ENCODE measurements around the gene RPS16. TPM values are rescaled to one million over a fixed set of nuclear protein-coding genes. Genes with fewer than 3 reads are reported as not detected.

RPS16 gene
- total and polyA plus RNA-seq, 9 of the 15 experiments (the other 6 are each of a cell fraction or from before 2014, with no cell fraction given), result 82.6 to 3,671 (median 2,204) TPM

GRCh38 chr19:39390451-39390750 lies 45.3 kb downstream of the RPS16 start:
- in situ Hi-C loops (cut with MboI), result no loop called here
- no peak for FAIRE-seq
- TF ChIP-seq ADNP (tag; IDR thresholded peaks at IDR 0.05) (no peak), BHLHE40 (IDR thresholded peaks at IDR 0.05; ENCODE audit: low read length) (no peak), TCF15 (CRISPR knock-in tag; IDR thresholded peaks at IDR 0.05) (no peak), SMARCA4 (IDR thresholded peaks at IDR 0.05) (no peak), ZNF239 (CRISPR knock-in tag; IDR thresholded peaks at IDR 0.05) (no peak), RUNX1 (IDR thresholded peaks at IDR 0.05; ENCODE audit: low read depth) (no peak), EP300 (IDR thresholded peaks at IDR 0.05; ENCODE audit: low read length) (no peak), NBN (IDR thresholded peaks at IDR 0.05; ENCODE audit: low read depth) (no peak), HLTF (IDR thresholded peaks at IDR 0.05) (no peak), NR4A1 (CRISPR knock-in tag; IDR thresholded peaks at IDR 0.05) (no peak), NR4A1 (tag; IDR thresholded peaks at IDR 0.05) (no peak), KAT8 (IDR thresholded peaks at IDR 0.05; ENCODE audit: low read depth) (no peak), ZBTB1 (CRISPR knock-in tag; IDR thresholded peaks at IDR 0.05; ENCODE audit: borderline replicate concordance, low read depth) (peak; percentile 65; the same call in 1 of the 2 replicates), CHAMP1 (IDR thresholded peaks at IDR 0.05) (no peak), CREM (IDR thresholded peaks at IDR 0.05; ENCODE audit: low read depth) (peak; percentile 98), CBX1 (IDR thresholded peaks at IDR 0.05; ENCODE audit: low read depth) (no peak), E2F6 (IDR thresholded peaks at IDR 0.05; ENCODE audit: borderline replicate concordance in 1 of 2, extremely low read depth in 1 of 2, insufficient read depth in 1 of 2, insufficient read length in 1 of 2, low read depth in 1 of 2, low read length in 1 of 2, poor library complexity in 1 of 2, severe bottlenecking in 1 of 2) (no peak), SAP30 (IDR thresholded peaks at IDR 0.05; ENCODE audit: borderline replicate concordance, insufficient read depth, low read depth, low read length, poor library complexity, severe bottlenecking) (no peak), HDAC2 (IDR thresholded peaks at IDR 0.05) (no peak), ZKSCAN8 (CRISPR knock-in tag; IDR thresholded peaks at IDR 0.05) (no peak), POU5F1 (IDR thresholded peaks at IDR 0.05; ENCODE audit: borderline replicate concordance, low read depth, low read length, partially characterized antibody) (no peak)

More at GRCh38 chr19:39390451-39390750, 45.3 kb downstream of the RPS16 start:
- Histone ChIP-seq H3K9me1 (ENCODE audit: control insufficient read depth, insufficient read depth, low read length) (no peaks in the 10 kb centered on the region), H3K79me2 (ENCODE audit: control insufficient read depth, insufficient read depth, low read length) (peaks cover 27% of the 10 kb centered on the region), H2AFZ (ENCODE audit: low read depth, low read length) (peak overlapping the region; percentile 99), H3K4me2 (ENCODE audit: insufficient read depth, low read length) (peak overlapping the region; percentile 97), H3K9ac (ENCODE audit: insufficient read depth in 1 of 2, low read depth in 2 of 2, low read length in 2 of 2) (peak overlapping the region; percentile 96 to 97), H3K9me3 (replicated peaks; ENCODE audit: control insufficient read depth, insufficient read depth, low read depth, low read length) (no peaks in the 10 kb centered on the region), H3K27ac (ENCODE audit: extremely low read depth, low read depth, low read length) (peak overlapping the region; percentile 99), H3K36me3 (ENCODE audit: control insufficient read depth, insufficient read depth, low read length) (peaks cover 61% of the 10 kb centered on the region), H3K4me3 (peak overlapping the region; percentile 95), H3K4me1 (replicated peaks in 1 of 2; ENCODE audit: control insufficient read depth in 2 of 2, insufficient read depth in 2 of 2, low read length in 2 of 2) (peaks cover 11 to 18% of the 10 kb centered on the region in 2 experiments), H4K20me1 (replicated peaks; ENCODE audit: control insufficient read depth, insufficient read depth, low read length) (0 out of 2 replicates have a peak, but pooled peaks cover 1% of the 10 kb centered on the region), H3K27me3 (ENCODE audit: control insufficient read depth in 2 of 2, insufficient read depth in 2 of 2, low read length in 2 of 2) (no peaks in the 10 kb centered on the region)
- ATAC-seq (no peak), DNase-seq (ENCODE audit: extremely low read depth in 1 of 4, low spot score in 3 of 4) (no peak)
- no TSS peak for BruUV-seq (replicated peaks)
- ChIA-PET POLR2A (interaction anchor here (0.6 to 2.3 kb wide), 22 partner anchors 8 to 541 kb away, joined by 3 to 25 read pairs (median 4); partner anchors contain the start of genes PLEKHG2, RPS16 and ZFP36), CTCF (ENCODE audit: low intra/inter-chr PET ratio) (no interaction called here)
- 0% methylated on average over 10 of the region's 10 CpGs for WGBS (ENCODE audit: insufficient coverage, low coverage, missing lambda C conversion rate)
- intact Hi-C loops (cut with micrococcal nuclease), result loop anchor here (2.0 kb wide), 2 partner anchors 46 to 54 kb away; partner anchors contain the start of gene SUPT5H

Data from K562 (cell line).